GM19035 (cell line): ENCODE measurements around the gene SOX13.

Experiments used
- ATAC-seq: cut with Tn5 transposase; IDR thresholded peaks from one replicate; pipeline ENCODE4 v1.9.1; 2021; ENCODE audit not compliant: unreplicated experiment

Gene SOX13

GRCh38 chr1:204105131-204105515 lies 32.2 kb downstream of the SOX13 start:
- ATAC-seq: no peak

GRCh38 chr1:204106825-204107224 lies 33.9 kb downstream of the SOX13 start:
- no peak for ATAC-seq

- no peak for ATAC-seq
Observed at GRCh38 chr1:204107892-204108291, 35.0 kb downstream of the SOX13 start.

- no peak for ATAC-seq
Observed at GRCh38 chr1:204108312-204109141, 35.6 kb downstream of the SOX13 start.

- ATAC-seq: no peak
Observed at GRCh38 chr1:204110894-204111633, 38.1 kb downstream of the SOX13 start.

GRCh38 chr1:204112876-204113730 lies 40.2 kb downstream of the SOX13 start:
- no peak for ATAC-seq

GRCh38 chr1:204113896-204114295 lies 41.0 kb downstream of the SOX13 start:
- no peak for ATAC-seq

GRCh38 chr1:204114606-204115005 lies 41.7 kb downstream of the SOX13 start:
- no peak for ATAC-seq

- no peak for ATAC-seq
Observed at GRCh38 chr1:204115116-204115515, 42.2 kb downstream of the SOX13 start.

- ATAC-seq: no peak
Observed at GRCh38 chr1:204116539-204116938, 43.6 kb downstream of the SOX13 start.

GRCh38 chr1:204121840-204122555 lies 49.1 kb downstream of the SOX13 start:
- ATAC-seq: no peak

- ATAC-seq: no peak
Observed at GRCh38 chr1:204123376-204123775, 50.5 kb downstream of the SOX13 start.

GRCh38 chr1:204124639-204125038 lies 51.7 kb downstream of the SOX13 start:
- ATAC-seq: no peak

GRCh38 chr1:204125759-204126351 lies 52.9 kb downstream of the SOX13 start:
- no peak for ATAC-seq

- ATAC-seq: no peak
Observed at GRCh38 chr1:204126386-204126785, 53.5 kb downstream of the SOX13 start.

GRCh38 chr1:204126956-204127355 lies 54.0 kb downstream of the SOX13 start:
- no peak for ATAC-seq

- no peak for ATAC-seq
Observed at GRCh38 chr1:204127597-204128242, 54.8 kb downstream of the SOX13 start.

GRCh38 chr1:204128464-204128963 lies 55.6 kb downstream of the SOX13 start:
- no peak for ATAC-seq
